COLO668 (cell line): ENCODE measurements around the gene PRELID1.

Experiments used
- DNase-seq: peaks from one replicate; lab custom pipeline; 2025; ENCODE audit not compliant: unreplicated experiment; lab: John Stamatoyannopoulos, UW

The PRELID1 gene

GRCh38 chr5:177355868-177356168 is 52.2 kb downstream of the PRELID1 start:
- DNase-seq = no peak
